ENCODE measurements around the gene SNURF. TPM values are rescaled to one million over a fixed set of nuclear protein-coding genes. Genes with fewer than 3 reads are reported as not detected.
"Not testable (repeated sequence)": the region's sequence is repeated elsewhere in the genome, so short reads cannot be mapped to it uniquely, and the experiment has no call there.

The SNURF gene
- total RNA-seq, 1 experiment from 2014 or later = 26.0 TPM

DNA sequence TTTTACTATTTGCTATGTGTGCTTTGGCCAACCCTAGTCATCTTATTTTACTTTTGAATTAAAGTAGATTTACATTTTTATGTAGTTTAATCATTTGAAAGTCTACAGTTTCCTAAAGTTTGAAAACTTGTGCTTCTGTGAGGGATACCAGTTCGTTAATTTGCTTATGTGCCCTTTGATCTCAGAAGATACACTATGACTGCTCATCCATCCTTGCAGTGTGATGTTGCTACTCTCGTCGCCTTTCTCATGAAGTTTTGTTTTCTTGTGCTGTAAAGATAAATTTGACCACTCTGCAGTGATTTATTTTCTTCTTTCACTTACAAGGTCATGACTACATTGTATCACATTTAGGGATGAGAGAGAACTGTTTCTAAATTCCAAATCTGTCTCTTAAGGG is 16.3 kb downstream of the SNURF start:
- Histone ChIP-seq H3K27me3 (replicated peaks; ENCODE audit: insufficient read depth, low read depth, low read length, poor library complexity) (no peaks in the 10 kb centered on the region), H3K36me3 (ENCODE audit: insufficient read depth, low read length, poor library complexity, severe bottlenecking) (peaks cover 25% of the 10 kb centered on the region), H3K27ac (ENCODE audit: low read depth, low read length, poor library complexity, severe bottlenecking) (no peak overlapping the region), H3K4me1 (ENCODE audit: insufficient read depth, low read length, poor library complexity, severe bottlenecking) (no peaks in the 10 kb centered on the region), H3K4me3 (ENCODE audit: low read depth, low read length, poor library complexity, severe bottlenecking) (no peak overlapping the region), H3K9me3 (ENCODE audit: low read depth, low read length, poor library complexity, severe bottlenecking) (peaks cover 16% of the 10 kb centered on the region)
- ChIA-PET POLR2A (ENCODE audit: low non-redundant PET) (no interaction called here), CTCF (no interaction called here)
- no peak for DNase-seq (ENCODE audit: low spot score)
- no peak for TF ChIP-seq EZH2 (IDR thresholded peaks at IDR 0.05; ENCODE audit: borderline replicate concordance, low read depth, low read length, poor library complexity, severe bottlenecking)
- TF ChIP-seq, protein P1, sequence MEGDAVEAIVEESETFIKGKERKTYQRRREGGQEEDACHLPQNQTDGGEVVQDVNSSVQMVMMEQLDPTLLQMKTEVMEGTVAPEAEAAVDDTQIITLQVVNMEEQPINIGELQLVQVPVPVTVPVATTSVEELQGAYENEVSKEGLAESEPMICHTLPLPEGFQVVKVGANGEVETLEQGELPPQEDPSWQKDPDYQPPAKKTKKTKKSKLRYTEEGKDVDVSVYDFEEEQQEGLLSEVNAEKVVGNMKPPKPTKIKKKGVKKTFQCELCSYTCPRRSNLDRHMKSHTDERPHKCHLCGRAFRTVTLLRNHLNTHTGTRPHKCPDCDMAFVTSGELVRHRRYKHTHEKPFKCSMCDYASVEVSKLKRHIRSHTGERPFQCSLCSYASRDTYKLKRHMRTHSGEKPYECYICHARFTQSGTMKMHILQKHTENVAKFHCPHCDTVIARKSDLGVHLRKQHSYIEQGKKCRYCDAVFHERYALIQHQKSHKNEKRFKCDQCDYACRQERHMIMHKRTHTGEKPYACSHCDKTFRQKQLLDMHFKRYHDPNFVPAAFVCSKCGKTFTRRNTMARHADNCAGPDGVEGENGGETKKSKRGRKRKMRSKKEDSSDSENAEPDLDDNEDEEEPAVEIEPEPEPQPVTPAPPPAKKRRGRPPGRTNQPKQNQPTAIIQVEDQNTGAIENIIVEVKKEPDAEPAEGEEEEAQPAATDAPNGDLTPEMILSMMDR (conservative IDR thresholded peaks at IDR 0.05; ENCODE audit: low read depth, low read length) = no peak
- BruUV-seq (replicated peaks) = no TSS peak
- intact Hi-C loops (cut with micrococcal nuclease; ENCODE audit: unreplicated experiment) = no loop called here

DNA sequence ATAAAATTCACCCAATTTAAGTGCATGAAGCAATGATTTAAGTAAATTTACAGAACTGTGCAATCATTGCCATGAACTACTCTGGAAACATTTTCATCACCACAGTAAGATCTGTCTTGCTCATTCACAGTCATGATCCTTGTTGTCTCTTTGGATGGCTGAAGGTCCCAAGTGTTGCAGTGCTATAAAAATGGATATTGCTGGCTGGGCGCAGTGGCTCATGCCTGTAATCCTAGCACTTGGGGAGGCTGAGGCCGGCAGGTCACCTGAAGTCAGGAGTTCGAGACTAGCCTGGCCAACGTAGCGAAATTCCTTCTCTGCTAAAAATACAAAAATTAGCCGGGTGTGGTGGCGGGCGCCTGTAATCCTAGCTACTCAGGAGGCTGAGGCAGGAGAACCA is 17.0 kb downstream of the SNURF start:
- peaks cover 9% of the 10 kb centered on the region for H3K9me3 ChIP-seq (ENCODE audit: low read depth, low read length, poor library complexity, severe bottlenecking)
- ChIA-PET CTCF (no interaction called here), POLR2A (ENCODE audit: low non-redundant PET) (no interaction called here)
- no peaks in the 10 kb centered on the region for H3K4me1 ChIP-seq (ENCODE audit: insufficient read depth, low read length, poor library complexity, severe bottlenecking)
- peaks cover 31% of the 10 kb centered on the region for H3K36me3 ChIP-seq (ENCODE audit: insufficient read depth, low read length, poor library complexity, severe bottlenecking)
- no peak for DNase-seq (ENCODE audit: low spot score)
- intact Hi-C loops (cut with micrococcal nuclease; ENCODE audit: unreplicated experiment) = no loop called here
- no TSS peak for BruUV-seq (replicated peaks)
- TF ChIP-seq, protein P1 (conservative IDR thresholded peaks at IDR 0.05; ENCODE audit: low read depth, low read length) = no peak
- no peak for TF ChIP-seq EZH2 (IDR thresholded peaks at IDR 0.05; ENCODE audit: borderline replicate concordance, low read depth, low read length, poor library complexity, severe bottlenecking)
- no peaks in the 10 kb centered on the region for H3K27me3 ChIP-seq (replicated peaks; ENCODE audit: insufficient read depth, low read depth, low read length, poor library complexity)
- H3K27ac ChIP-seq (ENCODE audit: low read depth, low read length, poor library complexity, severe bottlenecking) = no peak overlapping the region
- H3K4me3 ChIP-seq (ENCODE audit: low read depth, low read length, poor library complexity, severe bottlenecking) = no peak overlapping the region

DNA sequence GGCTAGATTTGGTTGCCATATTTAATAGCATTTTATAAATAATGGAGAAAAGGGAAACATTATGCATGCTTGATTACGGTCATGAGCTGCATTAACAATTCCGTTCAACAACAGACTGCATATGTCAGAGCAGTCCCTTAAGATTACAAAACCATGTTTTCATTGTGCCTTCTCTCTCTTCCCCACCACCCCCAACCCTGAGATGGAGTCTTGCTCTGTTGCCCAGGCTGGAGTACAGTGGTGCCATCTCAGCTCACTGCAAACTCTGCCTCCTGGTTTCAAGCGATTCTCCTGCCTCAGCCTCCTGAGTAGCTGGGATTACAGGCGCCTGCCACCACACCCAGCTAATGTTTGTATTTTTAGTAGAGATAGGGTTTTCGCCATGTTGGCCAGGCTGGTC is 17.9 kb downstream of the SNURF start:
- H3K4me1 ChIP-seq (ENCODE audit: insufficient read depth, low read length, poor library complexity, severe bottlenecking); H3K27ac ChIP-seq (ENCODE audit: low read depth, low read length, poor library complexity, severe bottlenecking); H3K9me3 ChIP-seq (ENCODE audit: low read depth, low read length, poor library complexity, severe bottlenecking); H3K4me3 ChIP-seq (ENCODE audit: low read depth, low read length, poor library complexity, severe bottlenecking); CTCF ChIA-PET; POLR2A ChIA-PET (ENCODE audit: low non-redundant PET); DNase-seq (ENCODE audit: low spot score); intact Hi-C loops (cut with micrococcal nuclease; ENCODE audit: unreplicated experiment); BruUV-seq (replicated peaks); H3K27me3 ChIP-seq (replicated peaks; ENCODE audit: insufficient read depth, low read depth, low read length, poor library complexity): not testable (repeated sequence)
- H3K36me3 ChIP-seq (ENCODE audit: insufficient read depth, low read length, poor library complexity, severe bottlenecking) = peaks cover 38% of the 10 kb centered on the region

DNA sequence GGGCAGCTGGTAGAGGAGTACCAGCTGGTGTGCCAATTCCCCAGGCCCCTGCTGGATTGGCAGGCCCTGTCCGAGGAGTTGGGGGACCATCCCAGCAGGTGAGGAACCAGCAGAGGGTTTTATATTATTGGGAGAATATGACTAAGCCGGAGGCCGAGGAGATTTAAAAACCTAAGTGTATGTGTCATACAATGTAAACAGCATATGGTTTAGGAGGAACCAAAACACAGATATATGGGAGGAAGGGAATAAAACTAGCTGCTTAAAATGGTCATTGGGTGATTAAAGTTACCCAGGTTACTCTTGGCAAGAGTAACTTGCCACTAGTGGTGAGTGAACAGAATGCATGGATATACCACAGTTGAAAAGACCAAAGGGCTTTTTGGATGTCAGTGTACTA is 22.1 kb downstream of the SNURF start:
- intact Hi-C loops (cut with micrococcal nuclease; ENCODE audit: unreplicated experiment) = no loop called here
- no peaks in the 10 kb centered on the region for H3K9me3 ChIP-seq (ENCODE audit: low read depth, low read length, poor library complexity, severe bottlenecking)
- H3K4me3 ChIP-seq (ENCODE audit: low read depth, low read length, poor library complexity, severe bottlenecking) = no peak overlapping the region
- H3K27me3 ChIP-seq (replicated peaks; ENCODE audit: insufficient read depth, low read depth, low read length, poor library complexity) = no peaks in the 10 kb centered on the region
- TF ChIP-seq, protein P1 (conservative IDR thresholded peaks at IDR 0.05; ENCODE audit: low read depth, low read length) = no peak
- H3K36me3 ChIP-seq (ENCODE audit: insufficient read depth, low read length, poor library complexity, severe bottlenecking) = peaks cover 54% of the 10 kb centered on the region
- no peak for DNase-seq (ENCODE audit: low spot score)
- H3K27ac ChIP-seq (ENCODE audit: low read depth, low read length, poor library complexity, severe bottlenecking) = no peak overlapping the region
- CTCF ChIA-PET = no interaction called here
- no TSS peak for BruUV-seq (replicated peaks)
- no peaks in the 10 kb centered on the region for H3K4me1 ChIP-seq (ENCODE audit: insufficient read depth, low read length, poor library complexity, severe bottlenecking)
- POLR2A ChIA-PET (ENCODE audit: low non-redundant PET) = no interaction called here

Measured in A673 (cell line).